ENCODE data around the gene KCNMA1. TPM values are rescaled to one million over a fixed set of nuclear protein-coding genes. Genes with fewer than 3 reads are reported as not detected.

The KCNMA1 gene
- total RNA-seq, 2 donors from 2014 or later: 29.1 to 37.9 TPM

GRCh38 chr10:77093126-77093525, 544.5 kb downstream of the KCNMA1 start:
- DNase-seq (ENCODE audit: low spot score): no peak
- intact Hi-C loops (cut with DNase I): no loop called here
- H3K36me3 ChIP-seq: no peaks in the 10 kb centered on the region
- 87% methylated on average over 2 of the region's 2 CpGs for WGBS
- TF ChIP-seq POLR2AphosphoS5 (IDR thresholded peaks at IDR 0.05) (no peak), POLR2A (IDR thresholded peaks at IDR 0.05) (no peak), CTCF (IDR thresholded peaks at IDR 0.05) (no peak)
- no peaks in the 10 kb centered on the region for H3K9me3 ChIP-seq
- H3K4me1 ChIP-seq (replicated peaks): no peaks in the 10 kb centered on the region
- no peak overlapping the region for H3K4me3 ChIP-seq
- H3K27me3 ChIP-seq (replicated peaks; ENCODE audit: insufficient read depth): no peaks in the 10 kb centered on the region
- no peak overlapping the region for H3K27ac ChIP-seq

GRCh38 chr10:77091597-77092165, 545.9 kb downstream of the KCNMA1 start:
- no peak for DNase-seq (ENCODE audit: low spot score)
- no peak overlapping the region for H3K27ac ChIP-seq
- H3K9me3 ChIP-seq: no peaks in the 10 kb centered on the region
- H3K4me3 ChIP-seq: no peak overlapping the region
- TF ChIP-seq CTCF (IDR thresholded peaks at IDR 0.05) (no peak), POLR2AphosphoS5 (IDR thresholded peaks at IDR 0.05) (no peak), POLR2A (IDR thresholded peaks at IDR 0.05) (no peak)
- intact Hi-C loops (cut with DNase I): no loop called here
- WGBS: 95% methylated on average over 6 of the region's 6 CpGs
- no peaks in the 10 kb centered on the region for H3K36me3 ChIP-seq
- no peaks in the 10 kb centered on the region for H3K27me3 ChIP-seq (replicated peaks; ENCODE audit: insufficient read depth)
- no peaks in the 10 kb centered on the region for H3K4me1 ChIP-seq (replicated peaks)

GRCh38 chr10:77090381-77091356, 546.9 kb downstream of the KCNMA1 start:
- intact Hi-C loops (cut with DNase I): no loop called here

GRCh38 chr10:77087366-77087765, 550.2 kb downstream of the KCNMA1 start:
- Histone ChIP-seq H3K9me3 (no peaks in the 10 kb centered on the region), H3K27me3 (replicated peaks; ENCODE audit: insufficient read depth) (no peaks in the 10 kb centered on the region), H3K27ac (no peak overlapping the region), H3K36me3 (no peaks in the 10 kb centered on the region), H3K4me1 (replicated peaks) (no peaks in the 10 kb centered on the region), H3K4me3 (no peak overlapping the region)
- no peak for TF ChIP-seq POLR2AphosphoS5 (IDR thresholded peaks at IDR 0.05)
- no peak for TF ChIP-seq POLR2A (IDR thresholded peaks at IDR 0.05)
- TF ChIP-seq CTCF (IDR thresholded peaks at IDR 0.05): no peak
- DNase-seq (ENCODE audit: low spot score): no peak
- WGBS: 96% methylated on average over 4 of the region's 4 CpGs
- intact Hi-C loops (cut with DNase I): no loop called here

More at GRCh38 chr10:77090381-77091356, 546.9 kb downstream of the KCNMA1 start:
- H3K36me3 ChIP-seq: no peaks in the 10 kb centered on the region
- TF ChIP-seq CTCF (IDR thresholded peaks at IDR 0.05) (no peak), POLR2A (IDR thresholded peaks at IDR 0.05) (no peak), POLR2AphosphoS5 (IDR thresholded peaks at IDR 0.05) (no peak)
- H3K27ac ChIP-seq: no peak overlapping the region
- H3K4me3 ChIP-seq: no peak overlapping the region
- H3K9me3 ChIP-seq: no peaks in the 10 kb centered on the region
- H3K27me3 ChIP-seq (replicated peaks; ENCODE audit: insufficient read depth): no peaks in the 10 kb centered on the region
- 61% methylated on average over 17 of the region's 17 CpGs for WGBS
- no peak for DNase-seq (ENCODE audit: low spot score)
- no peaks in the 10 kb centered on the region for H3K4me1 ChIP-seq (replicated peaks)
